Measurements from ENCODE around the gene COX4I2. TPM values are rescaled to one million over a fixed set of nuclear protein-coding genes. Genes with fewer than 3 reads are reported as not detected.

Gene COX4I2
- total RNA-seq, 3 donors from 2014 or later: 5.3 TPM; not detected in 2

GRCh38 chr20:31687777-31688176 is 50.1 kb downstream of the COX4I2 start:
- Histone ChIP-seq H3K27me3 (no peaks in the 10 kb centered on the region), H3K36me3 (no peaks in the 10 kb centered on the region), H3K4me1 (peaks cover 0 to 3% of the 10 kb centered on the region in 2 donors), H3K27ac (peak overlapping the region in 1 of 2 donors; percentile 45), H3K4me3 (no peak overlapping the region), H3K9me3 (no peaks in the 10 kb centered on the region)
- intact Hi-C loops (cut with DNase I; ENCODE audit: low total_unique reads): no loop called here
- DNase-seq (ENCODE audit: low spot score in 2 of 2): no peak
- TF ChIP-seq POLR2A (IDR thresholded peaks at IDR 0.05) (no peak), CTCF (IDR thresholded peaks at IDR 0.05) (no peak), POLR2AphosphoS5 (IDR thresholded peaks at IDR 0.05) (no peak)

- intact Hi-C loops (cut with DNase I; ENCODE audit: low total_unique reads): no loop called here
- Histone ChIP-seq H3K4me1 (peaks cover 4 to 6% of the 10 kb centered on the region in 2 donors), H3K36me3 (no peaks in the 10 kb centered on the region), H3K27me3 (no peaks in the 10 kb centered on the region), H3K27ac (no peak overlapping the region), H3K4me3 (no peak overlapping the region), H3K9me3 (no peaks in the 10 kb centered on the region)
- no peak for DNase-seq (ENCODE audit: low spot score in 2 of 2)
- TF ChIP-seq POLR2AphosphoS5 (IDR thresholded peaks at IDR 0.05) (no peak), CTCF (IDR thresholded peaks at IDR 0.05) (no peak), POLR2A (IDR thresholded peaks at IDR 0.05) (no peak)
Observed at GRCh38 chr20:31689141-31689540, 51.4 kb downstream of the COX4I2 start.

- H3K27ac ChIP-seq: peak overlapping the region in 1 of 2 donors; percentile 31
- H3K4me1 ChIP-seq: peaks cover 5 to 6% of the 10 kb centered on the region in 2 donors
- TF ChIP-seq CTCF (IDR thresholded peaks at IDR 0.05) (no peak), POLR2A (IDR thresholded peaks at IDR 0.05) (no peak), POLR2AphosphoS5 (IDR thresholded peaks at IDR 0.05) (no peak)
- H3K4me3 ChIP-seq: no peak overlapping the region
- no peaks in the 10 kb centered on the region for H3K27me3 ChIP-seq
- no peaks in the 10 kb centered on the region for H3K36me3 ChIP-seq
- H3K9me3 ChIP-seq: no peaks in the 10 kb centered on the region
- DNase-seq (ENCODE audit: low spot score in 2 of 2): no peak
- intact Hi-C loops (cut with DNase I; ENCODE audit: low total_unique reads): no loop called here
Observed at GRCh38 chr20:31690124-31690666, 52.5 kb downstream of the COX4I2 start.

GRCh38 chr20:31691646-31692275 is 54.0 kb downstream of the COX4I2 start:
- TF ChIP-seq POLR2A (IDR thresholded peaks at IDR 0.05) (no peak), CTCF (IDR thresholded peaks at IDR 0.05) (no peak), POLR2AphosphoS5 (IDR thresholded peaks at IDR 0.05) (no peak)
- DNase-seq (ENCODE audit: low spot score in 2 of 2): no peak
- Histone ChIP-seq H3K9me3 (no peaks in the 10 kb centered on the region), H3K27me3 (no peaks in the 10 kb centered on the region), H3K36me3 (no peaks in the 10 kb centered on the region), H3K4me1 (peaks cover 5 to 6% of the 10 kb centered on the region in 2 donors), H3K4me3 (no peak overlapping the region), H3K27ac (peak overlapping the region; percentile 46 to 52)
- intact Hi-C loops (cut with DNase I; ENCODE audit: low total_unique reads): no loop called here

GRCh38 chr20:31693402-31693801 is 55.7 kb downstream of the COX4I2 start:
- intact Hi-C loops (cut with DNase I; ENCODE audit: low total_unique reads): no loop called here
- Histone ChIP-seq H3K36me3 (no peaks in the 10 kb centered on the region), H3K9me3 (no peaks in the 10 kb centered on the region), H3K4me1 (peaks cover 5 to 6% of the 10 kb centered on the region in 2 donors), H3K4me3 (no peak overlapping the region), H3K27ac (peak overlapping the region in 1 of 2 donors; percentile 38), H3K27me3 (no peaks in the 10 kb centered on the region)
- TF ChIP-seq CTCF (IDR thresholded peaks at IDR 0.05) (no peak), POLR2AphosphoS5 (IDR thresholded peaks at IDR 0.05) (no peak), POLR2A (IDR thresholded peaks at IDR 0.05) (no peak)
- DNase-seq (ENCODE audit: low spot score in 2 of 2): no peak

All from breast epithelium (tissue), 4 donors.